ENCODE data around the gene LRP1. TPM values are rescaled to one million over a fixed set of nuclear protein-coding genes. Genes with fewer than 3 reads are reported as not detected.

The LRP1 gene
- 514 TPM for polyA plus RNA-seq (2013, experiment 1 of 2; ENCODE audit: insufficient read length)
- 445 TPM for polyA plus RNA-seq (2013, experiment 2 of 2; ENCODE audit: insufficient read length)

GRCh38 chr12:57127726-57128518 lies at the start of gene LRP1:
Gene LRP1 (plus strand): TSS chr12:57128483. CDS start chr12:57128965, 482 bp downstream.
- peak; percentile 88 for DNase-seq

- peak; percentile 100 for DNase-seq
Measured at GRCh38 chr12:57078519-57079404, 49.5 kb upstream of the LRP1 start, which contains the start of gene NEMP1. Gene NEMP1 (minus strand): TSS chr12:57078791. CDS start chr12:57078745, 46 bp downstream.

- no peak for DNase-seq
Measured at GRCh38 chr12:57079821-57080220, 48.5 kb upstream of the LRP1 start.

DNA sequence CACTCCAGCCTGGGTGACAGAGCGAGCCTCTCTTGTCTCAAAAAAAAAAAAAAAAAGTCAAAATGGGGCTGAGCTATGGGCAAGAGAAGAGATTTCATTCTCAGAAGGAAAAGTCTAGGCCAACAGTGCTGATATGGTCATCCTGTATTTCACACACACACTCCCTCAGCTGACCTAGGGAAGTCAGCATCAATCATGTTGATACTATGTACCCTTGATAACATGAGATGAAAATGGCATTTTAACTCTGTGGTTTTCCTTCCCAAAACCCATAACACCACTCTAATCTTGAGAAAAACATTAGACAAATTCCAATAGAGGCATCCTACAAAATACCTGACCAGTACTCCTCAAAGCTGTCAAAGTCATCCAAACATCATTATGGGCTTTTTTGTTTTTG lies 47.4 kb upstream of the LRP1 start:
- no peak for DNase-seq

DNA sequence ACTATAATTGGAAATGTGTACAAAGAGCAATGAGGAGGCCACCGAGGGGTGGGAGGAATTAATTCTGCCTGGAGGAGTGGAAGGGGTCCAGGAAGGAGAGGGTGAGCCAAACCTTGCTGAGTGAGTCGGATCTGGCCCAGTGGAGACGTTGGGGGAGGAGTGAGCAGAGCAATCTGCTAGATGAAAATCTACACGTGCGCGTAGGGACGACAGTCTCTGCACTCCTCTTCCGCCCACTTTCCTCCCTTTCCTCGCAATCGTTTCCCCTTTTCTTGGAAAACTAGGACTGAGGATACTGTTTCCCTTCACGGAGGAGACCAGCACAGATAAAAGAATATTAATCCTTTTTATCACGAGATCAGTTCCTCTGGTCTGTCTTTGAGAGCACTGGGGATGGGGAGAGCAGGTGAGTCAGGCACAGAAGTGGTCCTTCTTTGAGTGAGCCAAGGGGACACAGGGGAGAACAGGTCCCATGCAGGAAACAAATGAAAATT lies 42.2 kb upstream of the LRP1 start:
- peak; percentile 38 for DNase-seq

GRCh38 chr12:57086493-57087009 lies 41.7 kb upstream of the LRP1 start:
- DNase-seq, result peak; percentile 82

GRCh38 chr12:57087010-57087690 lies 41.1 kb upstream of the LRP1 start:
- peak; percentile 91 for DNase-seq

- peak; percentile 97 for DNase-seq
Measured at GRCh38 chr12:57087691-57088353, 40.5 kb upstream of the LRP1 start.

GRCh38 chr12:57088354-57089270 lies 39.7 kb upstream of the LRP1 start, which contains the start of gene NAB2:
Gene NAB2 (plus strand): TSS chr12:57089114. CDS start chr12:57089272, 158 bp downstream.
- peak; percentile 97 for DNase-seq

GRCh38 chr12:57089271-57090245 lies 38.7 kb upstream of the LRP1 start:
- DNase-seq, result peak; percentile 60

- no peak for DNase-seq
Measured at GRCh38 chr12:57090490-57090889, 37.8 kb upstream of the LRP1 start.

DNA sequence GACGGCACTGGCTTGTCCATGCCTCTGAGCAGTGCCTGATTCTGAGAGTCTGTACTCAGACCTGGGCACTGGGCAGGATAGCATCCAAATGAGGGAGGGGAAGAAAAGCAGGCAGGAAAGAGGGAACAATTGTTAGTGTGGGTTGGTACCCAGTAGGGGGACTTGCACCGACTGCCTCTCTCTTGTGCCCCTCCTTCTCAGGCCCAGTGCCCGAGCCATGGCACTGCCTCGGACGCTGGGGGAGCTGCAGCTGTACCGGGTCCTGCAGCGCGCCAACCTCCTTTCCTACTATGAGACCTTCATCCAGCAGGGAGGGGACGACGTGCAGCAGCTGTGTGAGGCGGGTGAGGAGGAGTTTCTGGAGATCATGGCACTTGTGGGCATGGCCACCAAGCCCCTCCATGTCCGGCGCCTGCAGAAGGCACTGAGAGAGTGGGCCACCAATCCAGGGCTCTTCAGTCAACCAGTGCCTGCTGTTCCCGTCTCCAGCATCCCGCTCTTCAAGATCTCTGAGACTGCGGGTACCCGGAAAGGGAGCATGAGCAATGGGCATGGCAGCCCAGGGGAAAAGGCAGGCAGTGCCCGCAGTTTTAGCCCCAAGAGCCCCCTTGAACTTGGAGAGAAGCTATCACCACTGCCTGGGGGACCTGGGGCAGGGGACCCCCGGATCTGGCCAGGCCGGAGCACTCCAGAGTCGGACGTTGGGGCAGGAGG lies 37.2 kb upstream of the LRP1 start:
- no peak for DNase-seq

GRCh38 chr12:57091638-57092528 lies 36.4 kb upstream of the LRP1 start:
- DNase-seq, result no peak

GRCh38 chr12:57092529-57092862 lies 35.8 kb upstream of the LRP1 start:
- no peak for DNase-seq

DNA sequence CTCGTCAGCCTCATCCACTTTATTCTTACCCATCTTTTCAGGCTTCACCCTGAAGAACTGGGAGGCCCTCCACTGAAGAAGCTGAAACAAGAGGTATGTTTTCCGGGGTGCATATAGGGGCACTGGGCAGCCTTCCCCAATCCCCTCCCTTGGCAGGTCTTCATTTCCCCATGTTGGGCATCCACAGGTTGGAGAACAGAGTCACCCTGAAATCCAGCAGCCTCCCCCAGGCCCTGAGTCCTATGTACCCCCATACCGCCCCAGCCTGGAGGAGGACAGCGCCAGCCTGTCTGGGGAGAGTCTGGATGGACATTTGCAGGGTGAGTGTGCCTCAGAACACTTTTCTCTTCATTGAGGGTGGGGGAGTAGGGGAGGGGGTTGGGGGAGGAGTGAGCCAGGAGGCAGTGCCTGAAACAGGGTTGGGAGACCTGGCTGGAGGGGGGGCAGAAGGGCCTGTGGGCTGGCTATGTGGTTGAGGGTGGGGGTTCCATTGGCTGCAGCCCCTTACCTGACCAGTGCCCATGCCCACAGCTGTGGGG lies 35.3 kb upstream of the LRP1 start:
- no peak for DNase-seq

DNA sequence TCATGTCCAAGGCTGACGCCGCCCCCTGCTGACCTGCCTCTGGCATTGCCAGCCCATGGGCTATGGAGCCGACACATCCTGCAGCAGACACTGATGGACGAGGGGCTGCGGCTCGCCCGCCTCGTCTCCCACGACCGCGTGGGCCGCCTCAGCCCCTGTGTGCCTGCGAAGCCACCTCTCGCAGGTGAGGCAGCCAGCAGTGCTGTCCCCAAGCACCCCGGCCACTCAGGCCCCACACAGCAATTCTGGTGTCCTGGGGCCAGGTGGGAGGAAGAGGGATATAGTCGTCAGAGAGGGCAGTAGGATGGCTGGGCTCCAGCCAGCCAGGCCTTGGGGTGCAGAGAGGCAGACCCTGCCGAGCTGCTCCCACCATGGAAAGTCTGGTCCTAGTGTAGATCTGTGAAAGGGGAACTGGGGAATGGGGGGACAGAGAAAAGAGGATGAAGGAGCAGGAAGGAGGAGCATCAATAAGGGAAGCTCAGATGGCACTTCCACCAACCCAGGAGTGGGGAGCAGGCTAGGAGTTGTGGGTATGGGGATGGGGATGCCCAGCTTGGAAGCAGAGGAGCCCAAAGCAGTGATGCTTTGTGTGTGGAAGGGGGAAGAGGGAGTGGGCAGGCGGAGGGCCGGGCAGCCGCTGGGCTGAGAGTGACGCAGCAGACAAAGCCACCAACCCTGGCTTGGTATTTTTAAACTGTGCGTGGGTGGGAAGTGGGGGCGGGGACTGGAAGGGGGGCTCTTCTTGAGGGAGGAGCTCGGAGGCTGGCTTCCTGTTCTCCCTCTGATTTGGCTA lies 34.7 kb upstream of the LRP1 start:
- DNase-seq, result peak; percentile 82
